Nephron (organoid): ENCODE measurements around the gene SCTR.
A peak's percentile ranks its signal among the peaks of the same experiment; 100 is the strongest.

ENCODE experiments used
- H3K27ac Mint-ChIP-seq, 3 experiments: 2 replicates each; pipeline ENCODE4 v1.8.0; 2020; ENCODE audit warnings: mixed read lengths in 3 of 3, mild to moderate bottlenecking in 2 of 3, moderate library complexity in 1 of 3
- H3K27me3 Mint-ChIP-seq: 2 replicates; pipeline ENCODE4 v1.8.0; 2021; ENCODE audit warnings: low read depth, mild to moderate bottlenecking, moderate library complexity, mixed read lengths
- H3K36me3 Mint-ChIP-seq: 2 replicates; pipeline ENCODE4 v1.8.0; 2020; ENCODE audit warnings: low read depth, mixed read lengths
- H3K4me1 Mint-ChIP-seq: 2 replicates; pipeline ENCODE4 v1.8.0; 2020; ENCODE audit warnings: mixed read lengths
- H3K4me3 Mint-ChIP-seq, 3 experiments: 2 replicates each; pipeline ENCODE4 v1.8.0; 2020; ENCODE audit warnings: mild to moderate bottlenecking in 3 of 3, mixed read lengths in 3 of 3, moderate library complexity in 2 of 3
- H3K9me3 Mint-ChIP-seq: 2 replicates; pipeline ENCODE4 v1.8.0; 2020; ENCODE audit warnings: mixed read lengths
- TF ChIP-seq, protein P1 (sequence below), 3 experiments: fragments of 200-600 bp; sonication (generic); IDR thresholded peaks; one replicate each; pipeline ENCODE4 v1.5.0; 2021; ENCODE audit warnings: antibody characterized with exemption in 3 of 3; ENCODE audit not compliant: unreplicated experiment in 3 of 3

SCTR gene

DNA sequence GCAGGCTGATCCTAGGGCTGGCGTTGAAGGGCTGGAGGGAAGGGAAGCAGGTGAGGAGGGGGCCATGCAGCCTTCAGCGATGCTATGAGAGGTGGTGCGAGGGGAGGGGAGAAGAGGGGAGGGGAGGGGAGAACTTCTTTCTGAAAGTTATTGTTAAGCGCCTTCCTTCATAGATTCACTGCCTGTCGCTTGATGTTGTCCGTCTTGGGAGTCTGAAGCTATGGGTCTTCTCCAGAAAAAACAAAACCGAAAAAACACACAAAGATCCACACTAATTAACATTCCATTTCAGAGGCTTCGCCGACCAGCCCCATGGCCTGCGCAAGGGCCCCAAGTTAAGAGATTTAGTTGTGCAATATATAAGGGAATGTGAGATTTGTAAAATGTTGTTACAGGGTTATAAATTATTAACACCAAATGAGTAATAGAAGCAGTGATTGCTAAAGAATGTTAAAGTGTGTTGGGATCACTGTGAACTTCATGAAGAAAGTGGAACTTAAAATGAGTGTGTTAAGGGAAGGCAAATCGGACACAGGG lies 20.7 kb upstream of the SCTR start:
- Mint-ChIP-seq H3K4me3 (peak overlapping the region; percentile 84 to 90 (median 86)), H3K27ac (peak overlapping the region; percentile 92 to 98 (median 98)), H3K36me3 (peaks cover 6% of the 10 kb centered on the region), H3K4me1 (peaks cover 29% of the 10 kb centered on the region), H3K27me3 (peaks cover 5% of the 10 kb centered on the region), H3K9me3 (no peaks in the 10 kb centered on the region)
- TF ChIP-seq, protein P1, sequence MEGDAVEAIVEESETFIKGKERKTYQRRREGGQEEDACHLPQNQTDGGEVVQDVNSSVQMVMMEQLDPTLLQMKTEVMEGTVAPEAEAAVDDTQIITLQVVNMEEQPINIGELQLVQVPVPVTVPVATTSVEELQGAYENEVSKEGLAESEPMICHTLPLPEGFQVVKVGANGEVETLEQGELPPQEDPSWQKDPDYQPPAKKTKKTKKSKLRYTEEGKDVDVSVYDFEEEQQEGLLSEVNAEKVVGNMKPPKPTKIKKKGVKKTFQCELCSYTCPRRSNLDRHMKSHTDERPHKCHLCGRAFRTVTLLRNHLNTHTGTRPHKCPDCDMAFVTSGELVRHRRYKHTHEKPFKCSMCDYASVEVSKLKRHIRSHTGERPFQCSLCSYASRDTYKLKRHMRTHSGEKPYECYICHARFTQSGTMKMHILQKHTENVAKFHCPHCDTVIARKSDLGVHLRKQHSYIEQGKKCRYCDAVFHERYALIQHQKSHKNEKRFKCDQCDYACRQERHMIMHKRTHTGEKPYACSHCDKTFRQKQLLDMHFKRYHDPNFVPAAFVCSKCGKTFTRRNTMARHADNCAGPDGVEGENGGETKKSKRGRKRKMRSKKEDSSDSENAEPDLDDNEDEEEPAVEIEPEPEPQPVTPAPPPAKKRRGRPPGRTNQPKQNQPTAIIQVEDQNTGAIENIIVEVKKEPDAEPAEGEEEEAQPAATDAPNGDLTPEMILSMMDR (IDR thresholded peaks at IDR 0.05; ENCODE audit: unreplicated experiment in 3 of 3), result no peak

GRCh38 chr2:119544075-119544938 lies 20.0 kb upstream of the SCTR start, which contains the start of gene CFAP221:
Gene CFAP221 (plus strand): TSS chr2:119544449. CDS start chr2:119546132, 1,683 bp downstream.
- H3K4me3 Mint-ChIP-seq, result peak within 1 kb of the TSS; percentile 89 to 94 (median 93)
- H3K9me3 Mint-ChIP-seq, result no peaks in the 10 kb centered on the region
- peak within 1 kb of the TSS; percentile 95 to 99 (median 98) for H3K27ac Mint-ChIP-seq
- peaks cover 6% of the 10 kb centered on the region for H3K27me3 Mint-ChIP-seq
- TF ChIP-seq, protein P1 (IDR thresholded peaks at IDR 0.05; ENCODE audit: unreplicated experiment in 3 of 3), result no peak
- H3K4me1 Mint-ChIP-seq, result peaks cover 29% of the 10 kb centered on the region
- H3K36me3 Mint-ChIP-seq, result peaks cover 4% of the 10 kb centered on the region

DNA sequence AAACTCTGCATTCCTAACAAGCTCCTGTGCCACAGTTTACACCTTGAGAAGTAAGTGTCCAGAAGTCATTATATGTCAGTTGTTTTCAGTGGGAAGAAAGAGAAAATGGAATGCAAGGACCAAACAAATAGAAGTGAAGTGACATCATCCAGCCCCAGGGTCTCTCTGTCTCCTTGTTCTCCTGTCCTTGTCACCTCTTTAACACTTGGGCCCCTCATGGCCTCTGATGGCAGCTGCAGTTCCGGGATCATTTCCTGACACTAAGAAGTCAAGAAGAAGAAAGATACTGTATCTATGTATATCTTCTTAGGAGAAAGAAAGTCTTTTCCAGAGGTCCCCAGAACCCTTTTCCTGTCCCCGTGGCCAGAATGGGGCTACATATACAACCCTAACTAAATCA lies 17.2 kb upstream of the SCTR start:
- Mint-ChIP-seq H3K27ac (no peak overlapping the region), H3K4me3 (peak overlapping the region in 1 of 3 experiments; percentile 41), H3K9me3 (no peaks in the 10 kb centered on the region), H3K4me1 (peaks cover 17% of the 10 kb centered on the region), H3K27me3 (peaks cover 6% of the 10 kb centered on the region), H3K36me3 (no peaks in the 10 kb centered on the region)
- TF ChIP-seq, protein P1 (IDR thresholded peaks at IDR 0.05; ENCODE audit: unreplicated experiment in 3 of 3), result no peak

GRCh38 chr2:119537792-119538191 lies 13.5 kb upstream of the SCTR start:
- Mint-ChIP-seq H3K36me3 (peaks cover 15% of the 10 kb centered on the region), H3K27ac (peak overlapping the region in 1 of 3 experiments; percentile 89), H3K9me3 (peaks cover 24% of the 10 kb centered on the region), H3K4me1 (no peaks in the 10 kb centered on the region), H3K4me3 (no peak overlapping the region), H3K27me3 (peaks cover 6% of the 10 kb centered on the region)
- TF ChIP-seq, protein P1 (IDR thresholded peaks at IDR 0.05; ENCODE audit: unreplicated experiment in 3 of 3), result no peak

DNA sequence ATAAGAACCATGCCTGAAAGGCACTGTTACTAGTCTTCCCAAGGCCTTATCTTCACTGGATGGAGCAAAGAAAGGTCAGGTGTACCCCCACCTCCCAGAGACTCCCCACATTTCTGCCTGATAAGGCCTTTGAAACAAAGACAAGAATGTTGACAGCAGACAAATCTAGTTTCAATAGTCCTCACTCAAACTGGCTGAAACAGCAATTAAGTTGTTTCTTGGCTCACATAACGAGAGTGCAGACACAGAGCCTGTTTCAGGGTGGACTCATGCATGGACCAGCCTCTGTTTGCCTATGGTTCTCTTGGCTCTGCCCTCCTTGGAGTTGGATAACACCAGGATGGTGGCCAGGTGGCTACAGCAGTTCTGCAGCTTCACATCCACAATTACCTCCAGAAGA lies 12.4 kb upstream of the SCTR start:
- Mint-ChIP-seq H3K27me3 (peaks cover 6% of the 10 kb centered on the region), H3K9me3 (peaks cover 35% of the 10 kb centered on the region), H3K4me3 (no peak overlapping the region), H3K4me1 (no peaks in the 10 kb centered on the region), H3K27ac (peak overlapping the region in 1 of 3 experiments; percentile 89), H3K36me3 (peaks cover 15% of the 10 kb centered on the region)
- TF ChIP-seq, protein P1 (IDR thresholded peaks at IDR 0.05; ENCODE audit: unreplicated experiment in 3 of 3), result no peak
